Measurements from ENCODE around the gene JAG2. TPM values are rescaled to one million over a fixed set of nuclear protein-coding genes. Genes with fewer than 3 reads are reported as not detected.

JAG2 gene
- total RNA-seq, 1 experiment from 2014 or later, result 12.2 TPM

GRCh38 chr14:105102893-105103292 lies 65.7 kb downstream of the JAG2 start:
- Mint-ChIP-seq H3K4me3 (no peak overlapping the region), H3K27me3 (ENCODE audit: low read depth) (peaks cover 31% of the 10 kb centered on the region), H3K9me3 (peaks cover 32% of the 10 kb centered on the region), H3K36me3 (peaks cover 19% of the 10 kb centered on the region), H3K4me1 (no peaks in the 10 kb centered on the region), H3K27ac (no peak overlapping the region)
- TF ChIP-seq TP53 (CRISPR knock-in tag; IDR thresholded peaks at IDR 0.05), result no peak
- ChIA-PET POLR2A (interaction anchor here (0.6 kb wide), 1 partner anchor 500 kb away, joined by 3 read pairs; no protein-coding TSS in a partner anchor), CTCF (interaction anchor here (1.8 kb wide), 1 partner anchor 13 kb away, joined by 6 read pairs; no protein-coding TSS in a partner anchor)
- DNase-seq (ENCODE audit: low spot score) (no peak), ATAC-seq (no peak)

GRCh38 chr14:105102361-105102870 lies 66.2 kb downstream of the JAG2 start:
- ChIA-PET CTCF (interaction anchor here (1.8 kb wide), 1 partner anchor 12 kb away, joined by 6 read pairs; no protein-coding TSS in a partner anchor), POLR2A (interaction anchor here (0.6 kb wide), 1 partner anchor 501 kb away, joined by 3 read pairs; no protein-coding TSS in a partner anchor)
- Mint-ChIP-seq H3K36me3 (peaks cover 19% of the 10 kb centered on the region), H3K4me1 (no peaks in the 10 kb centered on the region), H3K4me3 (no peak overlapping the region), H3K27me3 (ENCODE audit: low read depth) (peaks cover 31% of the 10 kb centered on the region), H3K9me3 (peaks cover 32% of the 10 kb centered on the region), H3K27ac (no peak overlapping the region)
- TF ChIP-seq AFF4 (CRISPR knock-in tag; IDR thresholded peaks at IDR 0.05; ENCODE audit: borderline replicate concordance) (no peak), ZNF671 (CRISPR knock-in tag; IDR thresholded peaks at IDR 0.05) (no peak), JUN (CRISPR knock-in tag; IDR thresholded peaks at IDR 0.05) (no peak), EMX1 (CRISPR knock-in tag; IDR thresholded peaks at IDR 0.05) (no peak), NR2C2 (CRISPR knock-in tag; IDR thresholded peaks at IDR 0.05) (no peak), CBFB (CRISPR knock-in tag; IDR thresholded peaks at IDR 0.05; ENCODE audit: low read depth) (no peak), ESRRA (CRISPR knock-in tag; IDR thresholded peaks at IDR 0.05; ENCODE audit: borderline replicate concordance) (no peak), SMAD3 (CRISPR knock-in tag; IDR thresholded peaks at IDR 0.05; ENCODE audit: borderline replicate concordance) (no peak), TEAD1 (CRISPR knock-in tag; IDR thresholded peaks at IDR 0.05) (no peak), NR3C1 (CRISPR knock-in tag; conservative IDR thresholded peaks at IDR 0.05; ENCODE audit: low read depth) (no peak), ZNF512 (CRISPR knock-in tag; IDR thresholded peaks at IDR 0.05; ENCODE audit: borderline replicate concordance) (no peak), MXD4 (CRISPR knock-in tag; IDR thresholded peaks at IDR 0.05; ENCODE audit: borderline replicate concordance) (no peak), SMAD4 (CRISPR knock-in tag; IDR thresholded peaks at IDR 0.05) (no peak), ZBTB21 (CRISPR knock-in tag; IDR thresholded peaks at IDR 0.05; ENCODE audit: borderline replicate concordance) (no peak), MLX (CRISPR knock-in tag; IDR thresholded peaks at IDR 0.05) (no peak), TEAD4 (CRISPR knock-in tag; IDR thresholded peaks at IDR 0.05) (no peak), FOXJ3 (CRISPR knock-in tag; IDR thresholded peaks at IDR 0.05; ENCODE audit: borderline replicate concordance) (no peak)
- DNase-seq (ENCODE audit: low spot score), result no peak
- no peak for ATAC-seq

- Mint-ChIP-seq H3K36me3 (peaks cover 19% of the 10 kb centered on the region), H3K4me3 (no peak overlapping the region), H3K27ac (no peak overlapping the region), H3K27me3 (ENCODE audit: low read depth) (peaks cover 28% of the 10 kb centered on the region), H3K9me3 (peaks cover 32% of the 10 kb centered on the region), H3K4me1 (no peaks in the 10 kb centered on the region)
- ChIA-PET POLR2A (no interaction called here), CTCF (no interaction called here)
- ATAC-seq (no peak), DNase-seq (ENCODE audit: low spot score) (no peak)
- no peak for TF ChIP-seq CDX4 (CRISPR knock-in tag; IDR thresholded peaks at IDR 0.05; ENCODE audit: borderline replicate concordance)
- TF ChIP-seq ZNF396 (CRISPR knock-in tag; IDR thresholded peaks at IDR 0.05; ENCODE audit: borderline replicate concordance), result no peak
- no peak for TF ChIP-seq KAT7 (CRISPR knock-in tag; IDR thresholded peaks at IDR 0.05; ENCODE audit: borderline replicate concordance)
- no peak for TF ChIP-seq ATF3 (CRISPR knock-in tag; conservative IDR thresholded peaks at IDR 0.05)
- no peak for TF ChIP-seq FOXJ3 (CRISPR knock-in tag; IDR thresholded peaks at IDR 0.05; ENCODE audit: borderline replicate concordance)
- no peak for TF ChIP-seq RORB (CRISPR knock-in tag; IDR thresholded peaks at IDR 0.05)
- TF ChIP-seq TEAD4 (CRISPR knock-in tag; IDR thresholded peaks at IDR 0.05), result no peak
- no peak for TF ChIP-seq NR3C1 (CRISPR knock-in tag; conservative IDR thresholded peaks at IDR 0.05; ENCODE audit: low read depth)
- no peak for TF ChIP-seq NR1H2 (CRISPR knock-in tag; IDR thresholded peaks at IDR 0.05)
- no peak for TF ChIP-seq MLX (CRISPR knock-in tag; IDR thresholded peaks at IDR 0.05)
Measured at GRCh38 chr14:105100910-105101309, 67.7 kb downstream of the JAG2 start.

Measured in WTC11 (cell line).